Osteocyte (in vitro differentiated cells): ENCODE results near the gene UBN1. TPM values are rescaled to one million over a fixed set of nuclear protein-coding genes. Genes with fewer than 3 reads are reported as not detected.
"Not testable (repeated sequence)": the region's sequence is repeated elsewhere in the genome, so short reads cannot be mapped to it uniquely, and the experiment has no call there.

Experiments
- DNase-seq: peaks from one replicate; pipeline ENCODE4 v3.0.0; 2021; ENCODE audit warnings: mixed read lengths; ENCODE audit not compliant: unreplicated experiment; ENCODE audit errors: extremely low spot score
- H3K27ac Mint-ChIP-seq: one replicate; pipeline ENCODE4 v1.8.0; 2021; ENCODE audit warnings: mild to moderate bottlenecking, mixed read lengths; ENCODE audit not compliant: unreplicated experiment
- H3K27me3 Mint-ChIP-seq: one replicate; pipeline ENCODE4 v1.8.0; 2021; ENCODE audit warnings: mixed read lengths; ENCODE audit not compliant: unreplicated experiment
- H3K36me3 Mint-ChIP-seq: one replicate; pipeline ENCODE4 v1.8.0; 2021; ENCODE audit warnings: mixed read lengths; ENCODE audit not compliant: unreplicated experiment
- H3K4me1 Mint-ChIP-seq: one replicate; pipeline ENCODE4 v1.8.0; 2021; ENCODE audit warnings: mixed read lengths; ENCODE audit not compliant: unreplicated experiment
- H3K4me3 Mint-ChIP-seq: one replicate; pipeline ENCODE4 v1.8.0; 2021; ENCODE audit warnings: mild to moderate bottlenecking, moderate library complexity, mixed read lengths; ENCODE audit not compliant: unreplicated experiment
- H3K9me3 Mint-ChIP-seq: one replicate; pipeline ENCODE4 v1.8.0; 2021; ENCODE audit warnings: mixed read lengths; ENCODE audit not compliant: unreplicated experiment
- total RNA-seq: library from RNA; stranded (reverse); gene quantifications from 2 replicates; pipeline ENCODE4 v1.2.1, GENCODE V29; 2021
- TF ChIP-seq, protein P1 (sequence below): fragments of 200-600 bp; sonication (generic); IDR thresholded peaks from 2 replicates; pipeline ENCODE4 v1.5.0; 2021; ENCODE audit warnings: antibody characterized with exemption, mild to moderate bottlenecking, moderate library complexity

Gene UBN1
- total RNA-seq, 1 donor from 2014 or later: 50.8 TPM

DNA sequence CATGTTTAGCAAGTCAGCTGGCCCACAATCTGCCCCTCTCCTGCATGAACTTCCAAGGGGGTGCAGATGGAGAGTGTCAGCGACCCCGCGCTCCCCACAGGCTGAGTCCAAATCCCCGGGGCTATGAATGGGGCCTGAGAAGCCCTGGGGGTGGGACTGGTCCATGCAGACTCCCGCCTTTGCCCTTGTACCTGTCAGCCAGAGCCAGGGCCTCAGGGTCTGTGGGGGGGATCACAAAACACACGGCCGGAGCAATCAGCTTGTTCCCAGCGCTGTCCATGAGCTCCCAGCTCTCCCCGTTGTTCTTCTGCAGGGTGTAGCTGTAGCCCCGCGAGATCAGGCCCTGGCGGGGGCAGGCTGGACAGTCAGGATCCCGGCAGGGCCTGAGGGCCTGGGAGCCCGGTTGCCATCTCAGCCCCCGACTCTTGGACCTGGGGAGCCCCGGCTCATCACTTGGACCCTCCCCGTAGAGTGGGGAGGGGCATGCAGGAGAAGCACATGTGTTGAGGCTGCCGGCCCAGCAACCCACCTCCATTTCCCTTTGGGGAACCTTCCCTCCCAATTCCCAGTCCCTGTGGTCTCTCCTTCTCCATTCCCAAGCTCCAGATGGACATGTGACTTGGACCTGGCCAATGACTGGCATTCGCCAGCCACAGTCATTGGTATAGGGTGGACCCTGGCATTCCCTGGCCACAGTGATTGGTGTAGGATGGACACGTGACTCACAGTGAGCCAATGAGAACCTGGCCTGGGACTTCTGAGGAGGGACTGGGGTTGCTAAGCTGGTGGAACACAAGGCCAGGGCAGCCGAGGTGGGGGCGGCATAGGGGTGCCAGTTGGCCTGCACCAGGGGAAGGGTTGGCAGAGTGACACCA, 47.2 kb downstream of the UBN1 start:
- peaks cover 4% of the 10 kb centered on the region for H3K9me3 Mint-ChIP-seq
- H3K27ac Mint-ChIP-seq: no peak overlapping the region
- H3K4me3 Mint-ChIP-seq: no peak overlapping the region
- H3K27me3 Mint-ChIP-seq: no peaks in the 10 kb centered on the region
- peaks cover 6% of the 10 kb centered on the region for H3K36me3 Mint-ChIP-seq
- peaks cover 9% of the 10 kb centered on the region for H3K4me1 Mint-ChIP-seq
- no peak for DNase-seq
- TF ChIP-seq, protein P1, sequence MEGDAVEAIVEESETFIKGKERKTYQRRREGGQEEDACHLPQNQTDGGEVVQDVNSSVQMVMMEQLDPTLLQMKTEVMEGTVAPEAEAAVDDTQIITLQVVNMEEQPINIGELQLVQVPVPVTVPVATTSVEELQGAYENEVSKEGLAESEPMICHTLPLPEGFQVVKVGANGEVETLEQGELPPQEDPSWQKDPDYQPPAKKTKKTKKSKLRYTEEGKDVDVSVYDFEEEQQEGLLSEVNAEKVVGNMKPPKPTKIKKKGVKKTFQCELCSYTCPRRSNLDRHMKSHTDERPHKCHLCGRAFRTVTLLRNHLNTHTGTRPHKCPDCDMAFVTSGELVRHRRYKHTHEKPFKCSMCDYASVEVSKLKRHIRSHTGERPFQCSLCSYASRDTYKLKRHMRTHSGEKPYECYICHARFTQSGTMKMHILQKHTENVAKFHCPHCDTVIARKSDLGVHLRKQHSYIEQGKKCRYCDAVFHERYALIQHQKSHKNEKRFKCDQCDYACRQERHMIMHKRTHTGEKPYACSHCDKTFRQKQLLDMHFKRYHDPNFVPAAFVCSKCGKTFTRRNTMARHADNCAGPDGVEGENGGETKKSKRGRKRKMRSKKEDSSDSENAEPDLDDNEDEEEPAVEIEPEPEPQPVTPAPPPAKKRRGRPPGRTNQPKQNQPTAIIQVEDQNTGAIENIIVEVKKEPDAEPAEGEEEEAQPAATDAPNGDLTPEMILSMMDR: no peak

DNA sequence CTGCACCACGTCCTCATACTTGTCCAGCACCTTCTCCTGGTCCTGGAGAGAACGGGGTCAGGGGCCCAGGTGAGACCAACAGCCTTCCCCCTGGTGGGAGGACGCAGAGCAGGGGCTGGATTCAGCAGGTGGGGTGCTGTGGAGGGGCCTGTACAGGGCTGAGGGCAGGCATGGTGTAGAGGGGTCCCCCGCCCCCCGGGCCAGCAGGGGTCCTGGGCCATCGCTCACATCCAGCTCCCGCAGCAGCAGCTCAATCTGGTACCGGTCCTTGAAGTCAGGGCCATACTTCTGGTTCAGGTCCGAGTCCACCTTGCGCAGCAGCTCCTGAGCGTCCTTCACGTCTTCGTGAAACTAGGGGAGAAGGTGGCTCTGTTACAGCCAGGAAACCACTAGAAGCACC, 48.1 kb downstream of the UBN1 start:
- Mint-ChIP-seq H3K36me3 (peaks cover 6% of the 10 kb centered on the region), H3K4me3 (no peak overlapping the region), H3K27ac (no peak overlapping the region), H3K27me3 (no peaks in the 10 kb centered on the region), H3K9me3 (peaks cover 4% of the 10 kb centered on the region), H3K4me1 (peaks cover 9% of the 10 kb centered on the region)
- no peak for DNase-seq
- TF ChIP-seq, protein P1: no peak

DNA sequence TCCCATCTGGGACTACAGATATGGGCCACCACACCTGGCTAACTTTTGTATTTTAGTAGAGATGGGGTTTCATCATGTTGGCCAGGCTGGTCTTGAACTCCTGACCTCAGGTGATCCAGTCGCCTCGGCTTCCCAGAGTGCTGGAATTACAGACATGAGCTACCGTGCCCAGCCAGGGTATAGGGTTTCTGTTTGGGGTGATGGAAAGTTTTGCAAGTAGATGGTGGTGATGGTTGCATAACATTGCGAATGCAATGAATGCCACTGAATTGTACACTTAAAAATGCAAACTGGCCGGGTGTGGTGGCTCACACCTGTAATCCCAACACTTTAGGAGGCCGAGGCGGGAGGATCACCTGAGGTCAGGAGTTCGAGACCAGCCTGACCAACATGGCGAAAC, 49.5 kb downstream of the UBN1 start:
- H3K9me3 Mint-ChIP-seq, DNase-seq, H3K4me3 Mint-ChIP-seq, H3K27me3 Mint-ChIP-seq, H3K4me1 Mint-ChIP-seq, H3K36me3 Mint-ChIP-seq, H3K27ac Mint-ChIP-seq: not testable (repeated sequence)

DNA sequence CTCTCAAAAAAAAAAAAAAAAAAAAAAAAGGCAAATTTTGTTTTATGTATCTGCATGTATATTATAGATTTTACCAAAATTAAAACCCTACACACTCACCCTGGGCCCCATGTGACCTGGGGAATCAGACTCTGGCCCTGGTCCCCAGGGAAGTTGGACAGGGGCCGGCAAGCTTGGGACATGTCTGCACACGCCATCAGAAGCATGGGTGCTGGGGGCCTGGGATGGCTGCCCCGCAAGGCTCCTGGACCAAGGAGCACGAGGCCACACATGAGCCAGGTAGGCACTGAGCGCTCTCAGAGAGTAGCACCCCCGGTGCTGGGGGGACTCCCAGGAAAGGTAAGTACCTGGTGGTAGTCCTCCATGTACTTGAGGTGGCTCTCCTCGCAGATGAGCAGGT, 50.0 kb downstream of the UBN1 start:
- Mint-ChIP-seq H3K27ac (no peak overlapping the region), H3K4me3 (no peak overlapping the region), H3K36me3 (peaks cover 6% of the 10 kb centered on the region), H3K4me1 (peaks cover 5% of the 10 kb centered on the region), H3K9me3 (peaks cover 4% of the 10 kb centered on the region), H3K27me3 (no peaks in the 10 kb centered on the region)
- no peak for DNase-seq
- TF ChIP-seq, protein P1: no peak

DNA sequence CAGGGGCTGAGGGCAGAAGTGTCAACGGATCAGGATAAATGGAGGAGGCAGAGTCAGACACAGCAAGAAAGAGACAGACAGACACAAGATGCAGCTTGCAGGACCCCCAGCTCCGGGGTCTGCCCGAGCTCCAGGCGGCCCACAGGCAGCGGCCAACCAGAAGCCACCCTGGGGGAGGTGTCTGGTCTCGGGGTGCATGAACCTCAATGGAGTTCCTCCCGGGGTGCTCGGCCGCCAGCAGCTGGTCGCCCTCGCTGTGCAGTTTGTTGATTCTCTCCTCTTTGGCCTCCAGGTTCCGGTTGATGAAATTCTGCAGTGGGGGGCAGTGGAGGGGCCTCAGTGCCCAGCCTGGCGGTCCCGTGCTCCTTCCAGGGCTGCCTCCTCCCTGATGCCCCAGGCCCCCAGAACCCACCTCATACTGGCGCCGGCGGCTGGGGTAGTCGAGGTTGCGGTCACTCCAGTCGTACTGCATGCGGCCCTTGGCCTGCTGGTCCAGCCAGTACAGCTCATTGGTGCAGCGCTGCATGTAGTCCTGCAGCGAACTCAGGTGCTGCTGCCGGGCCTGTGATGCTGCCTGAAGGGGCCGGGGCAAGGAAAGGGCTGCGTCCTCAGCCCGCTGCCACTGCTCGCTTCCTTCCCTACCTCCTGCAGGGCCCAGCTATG, 51.7 kb downstream of the UBN1 start:
- Mint-ChIP-seq H3K36me3 (peaks cover 8% of the 10 kb centered on the region), H3K9me3 (peaks cover 4% of the 10 kb centered on the region), H3K4me1 (no peaks in the 10 kb centered on the region), H3K4me3 (no peak overlapping the region), H3K27ac (no peak overlapping the region), H3K27me3 (peaks cover 3% of the 10 kb centered on the region)
- no peak for DNase-seq
- TF ChIP-seq, protein P1: no peak
